Activated CD4-positive, alpha-beta T cell treated with anti-CD3 and anti-CD28 coated beads, Interleukin-2, Interleukin-6, amounts not matched to agents 100 ng/mL and 50 ng/mL, durations not matched to agents 16 hours and 8 hours (primary cell): ENCODE data around the gene HSFX2.
"Not testable (repeated sequence)": the region's sequence is repeated elsewhere in the genome, so short reads cannot be mapped to it uniquely, and the experiment has no call there.

Source experiments
- DNase-seq: peaks from one replicate; pipeline ENCODE4 v3.0.0-alpha.2; 2020

Gene HSFX2

DNA sequence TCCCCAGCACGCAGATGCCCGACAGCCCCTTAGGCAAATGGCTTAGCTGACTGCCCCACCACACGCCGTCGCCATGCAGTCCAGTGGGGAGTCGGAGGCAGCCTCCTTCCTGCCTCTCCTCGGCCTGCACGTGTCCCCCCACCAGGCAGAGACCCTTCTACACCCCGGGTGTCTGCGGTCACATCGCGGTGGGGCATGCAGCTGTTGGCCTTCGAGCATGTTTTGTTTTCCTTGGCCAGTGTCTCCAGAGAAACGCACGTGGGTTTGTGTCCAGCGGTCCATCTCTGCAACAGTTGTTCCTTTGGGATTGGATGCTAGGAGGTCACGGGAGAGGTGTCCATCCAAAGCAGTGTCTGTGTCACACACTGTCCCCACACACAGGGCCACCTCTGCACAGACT lies at the start of gene HSFX2:
Gene HSFX2, minus strand, starts transcription at position 101 of the 400 bp plus-strand sequence. CDS start 614 bp downstream, outside the sequence.
- DNase-seq = not testable (repeated sequence)

DNA sequence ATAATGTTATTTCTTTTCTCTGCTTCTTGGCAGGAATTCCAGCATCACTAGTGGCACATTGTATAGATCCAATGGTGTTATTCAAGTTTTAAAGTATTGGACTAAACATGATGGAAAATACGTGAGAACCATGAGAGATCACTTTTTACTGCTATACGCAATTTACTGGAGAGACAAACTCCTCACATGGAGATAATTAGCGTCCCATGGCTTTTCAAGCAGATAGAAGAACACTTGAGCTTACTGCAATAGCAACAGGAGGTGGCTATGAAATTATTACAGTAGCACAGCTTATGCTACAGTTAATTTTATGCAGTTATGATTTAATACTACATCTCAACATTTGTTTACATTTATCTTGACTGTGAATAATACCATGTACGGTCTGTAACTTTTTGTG lies 48.4 kb upstream of the HSFX2 start:
- no peak for DNase-seq

DNA sequence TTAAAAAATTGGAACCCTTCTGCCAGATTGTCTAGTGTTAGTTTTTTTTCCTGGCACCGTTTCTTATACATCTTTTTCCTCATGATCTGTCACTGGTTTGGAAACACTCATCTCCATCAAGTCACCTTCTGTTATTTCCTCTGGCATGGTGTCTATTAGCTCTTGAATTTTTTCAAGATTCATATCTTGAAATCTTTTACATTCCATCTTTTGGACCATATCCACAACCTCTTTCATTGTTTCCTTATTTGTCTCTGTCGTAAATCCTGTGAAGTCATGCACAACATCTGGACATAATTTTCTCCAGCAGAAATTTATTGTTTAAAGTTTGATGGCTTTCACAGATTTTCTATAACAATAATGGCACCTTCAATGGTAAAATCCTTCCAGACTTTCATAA lies 46.7 kb upstream of the HSFX2 start:
- DNase-seq = no peak

DNA sequence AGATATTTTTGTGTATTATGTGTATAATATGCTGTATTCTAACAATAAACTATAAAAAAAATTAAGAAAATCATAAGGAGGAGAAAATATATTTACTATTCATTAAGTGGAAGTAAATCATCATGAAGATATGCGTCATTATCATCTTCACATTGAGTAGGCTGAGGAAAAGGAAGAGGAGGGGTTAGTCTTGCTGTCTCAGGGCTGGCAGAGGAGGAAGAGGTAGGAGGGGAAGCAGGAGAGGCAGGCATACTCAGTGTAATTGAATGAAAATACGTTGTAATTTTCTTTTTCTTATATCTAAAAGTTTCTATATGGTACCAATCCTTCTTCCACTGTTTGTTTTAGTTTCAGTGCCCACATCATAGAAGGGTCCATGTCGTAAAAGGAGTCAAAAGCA lies 46.3 kb upstream of the HSFX2 start:
- DNase-seq = no peak

GRCh38 chrX:149639568-149639967 lies 44.5 kb upstream of the HSFX2 start:
- DNase-seq = no peak

GRCh38 chrX:149638860-149639259 lies 43.7 kb upstream of the HSFX2 start:
- DNase-seq = no peak

- DNase-seq = no peak
These were observed 38.4 kb upstream of the HSFX2 start for GRCh38 chrX:149633511-149633910.

- DNase-seq = peak; percentile 78
These were observed 36.4 kb upstream of the HSFX2 start, which contains the start of gene TMEM185A for GRCh38 chrX:149631234-149632165. TSS of gene TMEM185A (minus strand) at chrX:149631792. CDS start at chrX:149631580, 212 bp downstream.

DNA sequence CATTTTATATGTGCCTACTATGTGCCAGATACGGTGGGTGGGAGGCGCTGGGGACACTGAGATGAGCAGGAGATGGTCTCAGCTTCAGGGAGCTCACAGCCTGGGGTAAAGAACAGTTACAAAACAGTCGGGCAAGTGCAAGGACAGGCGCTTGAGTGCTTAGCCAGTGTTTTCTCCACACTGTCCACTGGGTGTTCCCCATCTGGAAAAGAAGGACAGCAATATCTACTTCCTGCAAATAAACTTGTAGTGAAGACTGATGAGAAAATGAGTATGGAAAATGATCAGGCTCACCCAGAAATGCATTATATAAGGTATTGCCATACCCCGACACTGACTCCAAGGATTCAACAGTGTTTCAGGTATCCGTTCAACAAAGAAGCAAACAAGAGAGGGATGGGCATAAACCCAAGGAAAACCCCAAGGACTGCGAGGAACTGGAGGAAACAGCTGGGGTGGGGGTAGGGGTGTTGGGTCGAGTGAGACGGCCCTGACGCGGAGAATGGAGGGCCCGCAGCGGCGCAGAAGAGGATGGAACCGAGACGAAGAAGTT lies 35.6 kb upstream of the HSFX2 start:
- no peak for DNase-seq

GRCh38 chrX:149629730-149630387 lies 34.7 kb upstream of the HSFX2 start:
- DNase-seq = no peak

- no peak for DNase-seq
These were observed 33.7 kb upstream of the HSFX2 start for GRCh38 chrX:149628768-149629167.

GRCh38 chrX:149628280-149628679 lies 33.2 kb upstream of the HSFX2 start:
- DNase-seq = no peak

GRCh38 chrX:149626829-149627228 lies 31.7 kb upstream of the HSFX2 start:
- not testable (repeated sequence) for DNase-seq

- DNase-seq = not testable (repeated sequence)
These were observed 24.5 kb upstream of the HSFX2 start for GRCh38 chrX:149619662-149620061.

GRCh38 chrX:149618871-149619270 lies 23.8 kb upstream of the HSFX2 start:
- no peak for DNase-seq

DNA sequence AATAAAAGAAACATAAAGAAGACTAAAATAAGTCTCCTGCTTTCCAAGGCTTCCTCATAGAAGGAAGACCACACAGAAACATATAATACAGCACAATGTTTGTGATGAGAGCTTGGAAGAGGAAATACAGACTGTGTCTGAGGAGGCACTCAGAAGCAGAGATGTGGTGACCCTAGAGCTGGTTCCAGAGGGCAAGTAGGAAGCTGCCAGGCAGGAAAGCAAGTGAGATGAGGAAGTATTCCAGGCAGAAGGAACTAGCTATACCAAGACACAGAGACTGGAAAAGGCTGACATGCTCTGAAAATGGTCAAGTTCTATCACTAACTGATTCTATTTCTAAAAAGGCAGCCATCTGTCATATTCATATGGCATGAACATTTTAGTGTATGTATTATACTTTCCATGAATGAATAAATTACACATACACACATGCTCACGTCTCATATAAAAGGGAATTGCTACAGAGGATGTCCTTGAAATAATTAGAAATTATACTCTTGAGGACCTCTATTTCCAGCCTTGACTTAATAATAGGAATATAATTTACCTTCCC lies 16.6 kb upstream of the HSFX2 start:
- DNase-seq = no peak

DNA sequence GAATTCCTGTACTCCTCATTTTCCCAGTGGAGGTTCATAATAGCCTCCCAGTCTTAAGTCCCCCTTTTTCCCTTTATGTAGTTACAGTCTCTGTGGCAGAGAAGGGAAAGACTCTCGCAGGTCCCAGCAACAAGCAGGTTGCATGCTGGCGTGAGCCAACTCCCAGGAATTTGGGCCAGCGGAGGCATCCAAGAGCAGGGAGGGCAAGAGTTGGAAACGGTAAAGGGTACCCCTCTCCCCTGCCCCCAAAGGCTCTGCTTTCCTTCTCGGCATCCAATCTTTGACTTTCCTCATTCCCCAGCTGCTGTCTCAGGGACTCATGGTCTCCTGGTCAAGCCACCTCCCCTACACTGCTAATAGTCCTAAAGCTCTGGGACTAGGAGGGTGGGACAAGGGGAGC lies 15.4 kb upstream of the HSFX2 start:
- DNase-seq = no peak

DNA sequence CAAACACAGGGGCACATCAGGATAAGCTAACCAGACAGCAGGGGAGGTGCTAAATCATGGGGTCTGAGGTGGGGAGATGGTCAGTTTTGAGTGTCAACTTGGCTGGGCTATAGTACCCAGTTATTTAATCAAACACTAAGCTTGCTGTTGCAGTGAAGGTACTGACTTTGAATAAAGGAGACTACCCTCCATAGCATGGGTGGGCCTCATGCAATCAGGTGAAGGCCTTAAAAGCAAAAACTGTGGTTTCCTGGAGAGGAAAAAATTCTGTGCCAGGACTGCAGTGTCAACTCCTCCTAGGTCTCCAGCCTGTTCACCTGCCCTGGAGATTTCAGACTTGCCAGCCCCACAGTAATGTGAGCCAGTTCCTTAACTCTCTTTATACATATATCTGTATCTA lies 12.6 kb upstream of the HSFX2 start:
- no peak for DNase-seq

GRCh38 chrX:149605248-149605885 lies 10.3 kb upstream of the HSFX2 start:
- not testable (repeated sequence) for DNase-seq

DNA sequence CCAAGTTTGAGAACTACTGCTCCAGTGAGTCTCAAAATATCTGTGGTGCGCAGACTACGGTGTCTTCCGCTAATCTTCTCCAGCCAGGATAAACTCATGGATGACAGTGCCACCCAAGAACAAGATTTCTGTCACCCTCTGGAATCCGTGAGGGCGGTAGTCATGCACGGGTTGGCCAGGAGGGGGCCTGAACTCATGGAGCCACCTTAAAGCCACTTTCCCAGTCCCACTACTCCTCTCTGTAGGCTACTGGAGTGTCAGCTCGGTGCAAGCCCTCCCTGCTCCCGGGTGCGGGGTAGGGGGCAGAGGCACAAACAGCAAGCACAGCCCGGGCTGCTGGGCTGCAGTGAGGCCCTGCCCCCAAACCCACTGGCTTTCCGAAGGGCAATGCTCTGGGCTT lies 3.5 kb upstream of the HSFX2 start:
- DNase-seq = not testable (repeated sequence)

DNA sequence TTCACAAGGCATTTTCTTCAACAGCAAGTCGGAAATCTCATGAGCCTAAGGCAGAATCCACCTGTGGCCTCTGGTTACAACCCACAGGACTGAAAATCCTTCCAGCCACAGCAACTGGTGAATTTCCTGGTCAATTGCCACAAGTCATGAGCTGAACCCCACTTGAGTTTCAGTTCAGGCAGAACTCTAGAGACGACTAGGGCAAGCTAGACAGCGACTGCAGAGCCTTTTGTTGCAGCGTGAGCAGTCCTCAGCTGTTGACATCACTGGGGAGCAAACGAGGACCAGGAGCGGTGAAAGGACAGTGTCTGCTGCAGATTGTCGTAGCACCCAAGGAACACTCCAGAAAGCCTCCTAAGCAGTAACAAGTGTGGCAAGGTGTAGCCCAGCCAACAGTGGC lies 829 bp upstream of the HSFX2 start:
- DNase-seq = not testable (repeated sequence)

DNA sequence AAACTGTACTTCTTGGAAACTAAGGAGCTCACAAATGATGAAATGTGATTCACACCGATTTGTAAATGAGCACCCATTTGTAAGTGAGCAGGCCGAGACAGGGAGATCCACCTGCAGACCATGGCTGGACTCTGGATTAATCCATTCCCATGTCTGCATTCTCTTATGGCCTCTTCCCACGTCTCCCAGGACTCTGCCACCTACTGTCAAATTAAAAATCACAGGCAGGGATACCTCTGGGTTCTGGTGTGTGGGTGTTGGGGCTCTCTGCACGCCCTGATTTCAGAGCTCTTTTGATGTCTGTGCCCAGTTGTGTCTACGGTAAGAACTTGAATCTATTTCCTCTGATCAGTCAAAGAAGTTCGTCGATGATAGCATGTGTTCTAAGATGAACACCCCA lies 4.1 kb downstream of the HSFX2 start:
- DNase-seq = not testable (repeated sequence)

GRCh38 chrX:149587359-149587758 lies 7.8 kb downstream of the HSFX2 start, which contains the start of gene MAGEA9B:
TSS of gene MAGEA9B (minus strand) at chrX:149587459. CDS start at chrX:149583179, 4,280 bp downstream.
- DNase-seq = not testable (repeated sequence)
